ENCODE data around the gene PPP6R2.

The PPP6R2 gene

GRCh38 chr22:50307890-50308596, 35.1 kb upstream of the PPP6R2 start:
- Histone ChIP-seq H3K4me1 (ENCODE audit: insufficient read depth, insufficient read length) (peaks cover 40% of the 10 kb centered on the region), H3K9me3 (ENCODE audit: insufficient read depth, low read length) (no peaks in the 10 kb centered on the region), H3K36me3 (ENCODE audit: insufficient read depth, insufficient read length, low read length) (peaks cover 12% of the 10 kb centered on the region), H3K27me3 (ENCODE audit: insufficient read depth, insufficient read length) (no peaks in the 10 kb centered on the region), H3K9ac (ENCODE audit: insufficient read length, low read depth) (peak overlapping the region; percentile 32), H3K4me3 (ENCODE audit: insufficient read length, low read depth) (no peak overlapping the region)
- TF ChIP-seq ZNF274 (IDR thresholded peaks at IDR 0.05; ENCODE audit: low read depth, low read length), result no peak
- no peak for TF ChIP-seq YY1 (IDR thresholded peaks at IDR 0.05; ENCODE audit: insufficient read depth, insufficient read length)
- TF ChIP-seq SUZ12 (IDR thresholded peaks at IDR 0.05; ENCODE audit: extremely low read depth, insufficient read depth, insufficient read length), result no peak
- DNase-seq (ENCODE audit: low read depth, low spot score), result no peak

GRCh38 chr22:50308597-50308935, 34.6 kb upstream of the PPP6R2 start:
- Histone ChIP-seq H3K9ac (ENCODE audit: insufficient read length, low read depth) (peak overlapping the region; percentile 32), H3K36me3 (ENCODE audit: insufficient read depth, insufficient read length, low read length) (peaks cover 7% of the 10 kb centered on the region), H3K4me3 (ENCODE audit: insufficient read length, low read depth) (no peak overlapping the region), H3K27me3 (ENCODE audit: insufficient read depth, insufficient read length) (no peaks in the 10 kb centered on the region), H3K9me3 (ENCODE audit: insufficient read depth, low read length) (no peaks in the 10 kb centered on the region), H3K4me1 (ENCODE audit: insufficient read depth, insufficient read length) (peaks cover 37% of the 10 kb centered on the region)
- no peak for DNase-seq (ENCODE audit: low read depth, low spot score)
- no peak for TF ChIP-seq ZNF274 (IDR thresholded peaks at IDR 0.05; ENCODE audit: low read depth, low read length)
- TF ChIP-seq YY1 (IDR thresholded peaks at IDR 0.05; ENCODE audit: insufficient read depth, insufficient read length), result no peak
- no peak for TF ChIP-seq SUZ12 (IDR thresholded peaks at IDR 0.05; ENCODE audit: extremely low read depth, insufficient read depth, insufficient read length)

- H3K27me3 ChIP-seq (ENCODE audit: insufficient read depth, insufficient read length), result no peaks in the 10 kb centered on the region
- H3K4me3 ChIP-seq (ENCODE audit: insufficient read length, low read depth), result no peak overlapping the region
- H3K36me3 ChIP-seq (ENCODE audit: insufficient read depth, insufficient read length, low read length), result peaks cover 7% of the 10 kb centered on the region
- TF ChIP-seq SUZ12 (IDR thresholded peaks at IDR 0.05; ENCODE audit: extremely low read depth, insufficient read depth, insufficient read length) (no peak), YY1 (IDR thresholded peaks at IDR 0.05; ENCODE audit: insufficient read depth, insufficient read length) (no peak), ZNF274 (IDR thresholded peaks at IDR 0.05; ENCODE audit: low read depth, low read length) (no peak)
- peaks cover 35% of the 10 kb centered on the region for H3K4me1 ChIP-seq (ENCODE audit: insufficient read depth, insufficient read length)
- DNase-seq (ENCODE audit: low read depth, low spot score), result no peak
- peak overlapping the region; percentile 32 for H3K9ac ChIP-seq (ENCODE audit: insufficient read length, low read depth)
- no peaks in the 10 kb centered on the region for H3K9me3 ChIP-seq (ENCODE audit: insufficient read depth, low read length)
Observed at GRCh38 chr22:50308986-50309600, 34.0 kb upstream of the PPP6R2 start.

- Histone ChIP-seq H3K9me3 (ENCODE audit: insufficient read depth, low read length) (no peaks in the 10 kb centered on the region), H3K36me3 (ENCODE audit: insufficient read depth, insufficient read length, low read length) (peaks cover 7% of the 10 kb centered on the region), H3K27me3 (ENCODE audit: insufficient read depth, insufficient read length) (no peaks in the 10 kb centered on the region), H3K4me1 (ENCODE audit: insufficient read depth, insufficient read length) (peaks cover 37% of the 10 kb centered on the region), H3K9ac (ENCODE audit: insufficient read length, low read depth) (no peak overlapping the region), H3K4me3 (ENCODE audit: insufficient read length, low read depth) (no peak overlapping the region)
- TF ChIP-seq SUZ12 (IDR thresholded peaks at IDR 0.05; ENCODE audit: extremely low read depth, insufficient read depth, insufficient read length) (no peak), YY1 (IDR thresholded peaks at IDR 0.05; ENCODE audit: insufficient read depth, insufficient read length) (no peak), ZNF274 (IDR thresholded peaks at IDR 0.05; ENCODE audit: low read depth, low read length) (no peak)
- DNase-seq (ENCODE audit: low read depth, low spot score), result no peak
Observed at GRCh38 chr22:50309601-50309991, 33.5 kb upstream of the PPP6R2 start.

- no peak for TF ChIP-seq SUZ12 (IDR thresholded peaks at IDR 0.05; ENCODE audit: extremely low read depth, insufficient read depth, insufficient read length)
- Histone ChIP-seq H3K9ac (ENCODE audit: insufficient read length, low read depth) (no peak overlapping the region), H3K4me1 (ENCODE audit: insufficient read depth, insufficient read length) (peaks cover 34% of the 10 kb centered on the region), H3K27me3 (ENCODE audit: insufficient read depth, insufficient read length) (peaks cover 5% of the 10 kb centered on the region), H3K9me3 (ENCODE audit: insufficient read depth, low read length) (no peaks in the 10 kb centered on the region), H3K36me3 (ENCODE audit: insufficient read depth, insufficient read length, low read length) (peaks cover 3% of the 10 kb centered on the region), H3K4me3 (ENCODE audit: insufficient read length, low read depth) (no peak overlapping the region)
- DNase-seq (ENCODE audit: low read depth, low spot score), result no peak
Observed at GRCh38 chr22:50310031-50310722, 33.0 kb upstream of the PPP6R2 start.

GRCh38 chr22:50310949-50311444, 32.1 kb upstream of the PPP6R2 start:
- Histone ChIP-seq H3K27me3 (ENCODE audit: insufficient read depth, insufficient read length) (peaks cover 10% of the 10 kb centered on the region), H3K36me3 (ENCODE audit: insufficient read depth, insufficient read length, low read length) (no peaks in the 10 kb centered on the region), H3K9me3 (ENCODE audit: insufficient read depth, low read length) (no peaks in the 10 kb centered on the region), H3K4me3 (ENCODE audit: insufficient read length, low read depth) (no peak overlapping the region), H3K9ac (ENCODE audit: insufficient read length, low read depth) (no peak overlapping the region), H3K4me1 (ENCODE audit: insufficient read depth, insufficient read length) (peaks cover 27% of the 10 kb centered on the region)
- no peak for DNase-seq (ENCODE audit: low read depth, low spot score)
- TF ChIP-seq SUZ12 (IDR thresholded peaks at IDR 0.05; ENCODE audit: extremely low read depth, insufficient read depth, insufficient read length) (no peak), ZNF274 (IDR thresholded peaks at IDR 0.05; ENCODE audit: low read depth, low read length) (no peak), YY1 (IDR thresholded peaks at IDR 0.05; ENCODE audit: insufficient read depth, insufficient read length) (no peak)

Data from NT2/D1 (cell line).